Liver (tissue), 9 donors: Measurements from ENCODE around the gene ZNG1A. TPM values are rescaled to one million over a fixed set of nuclear protein-coding genes. Genes with fewer than 3 reads are reported as not detected.
A peak's percentile ranks its signal among the peaks of the same experiment; 100 is the strongest.

Source experiments
- DNase-seq: peaks from one replicate; pipeline ENCODE4 v3.0.0-alpha.2; 2017; ENCODE audit warnings: low spot score
- H3K27ac ChIP-seq, 2 donors: one replicate each; pipeline ENCODE4 v1.7.0; 2013; ENCODE audit warnings: inconsistent platforms in 2 of 2, low read length in 2 of 2, control low read depth in 1 of 2, low read depth in 1 of 2, mild to moderate bottlenecking in 1 of 2
- H3K27me3 ChIP-seq, 4 donors: one replicate each; pipeline versions ENCODE4 v1.6.1 to v1.7.0; 2013; ENCODE audit warnings: low read length in 3 of 4, inconsistent platforms in 1 of 4, mild to moderate bottlenecking in 1 of 4, moderate library complexity in 1 of 4; ENCODE audit not compliant: control insufficient read depth in 4 of 4, insufficient read depth in 4 of 4
- H3K36me3 ChIP-seq, 4 donors: one replicate each; pipeline versions ENCODE4 v1.6.1 to v1.7.0; 2013; ENCODE audit warnings: low read length in 3 of 4, mild to moderate bottlenecking in 3 of 4, low read depth in 1 of 4, moderate library complexity in 1 of 4; ENCODE audit not compliant: control insufficient read depth in 4 of 4, insufficient read depth in 3 of 4
- H3K4me1 ChIP-seq, 4 donors: one replicate each; pipeline versions ENCODE4 v1.6.1 to v1.7.0; 2013; ENCODE audit warnings: low read length in 3 of 4, mild to moderate bottlenecking in 3 of 4, moderate library complexity in 1 of 4; ENCODE audit not compliant: control insufficient read depth in 4 of 4, insufficient read depth in 4 of 4
- H3K4me3 ChIP-seq, 3 donors: one replicate each; pipeline versions ENCODE4 v1.6.1 to v1.7.0; 2013; ENCODE audit warnings: low read length in 3 of 3, control low read depth in 1 of 3, low read depth in 1 of 3, mild to moderate bottlenecking in 1 of 3
- H3K9ac ChIP-seq, 2 donors: one replicate each; pipeline ENCODE4 v1.7.0; 2013; ENCODE audit warnings: low read length in 2 of 2, mild to moderate bottlenecking in 2 of 2, moderate library complexity in 2 of 2, control low read depth in 1 of 2, low read depth in 1 of 2
- H3K9me3 ChIP-seq, 4 donors: one replicate each; pipeline versions ENCODE4 v1.6.1 to v1.7.0; 2013; ENCODE audit warnings: low read length in 3 of 4; ENCODE audit not compliant: control insufficient read depth in 4 of 4
- EGR1 ChIP-seq, 2 donors: IDR thresholded peaks; 2 replicates each; pipeline ENCODE4 v1.6.1; 2016 to 2018; ENCODE audit warnings: antibody characterized with exemption in 2 of 2, low read depth in 2 of 2
- FOXA1 ChIP-seq: IDR thresholded peaks from 2 replicates; pipeline ENCODE4 v1.6.1; 2016; ENCODE audit warnings: antibody characterized with exemption
- FOXA2 ChIP-seq: IDR thresholded peaks from 2 replicates; pipeline ENCODE4 v1.6.1; 2016; ENCODE audit warnings: antibody characterized with exemption
- GABPA ChIP-seq, 2 donors: IDR thresholded peaks in 1 of 2; conservative IDR thresholded peaks in 1 of 2; 2 replicates each; pipeline ENCODE4 v1.6.1; 2016; ENCODE audit warnings: antibody characterized with exemption in 2 of 2, mild to moderate bottlenecking in 1 of 2, moderate library complexity in 1 of 2
- HNF4A ChIP-seq, 2 donors: conservative IDR thresholded peaks; 2 replicates each; pipeline ENCODE4 v1.6.1; 2016; ENCODE audit warnings: antibody characterized with exemption in 2 of 2, mild to moderate bottlenecking in 2 of 2
- HNF4G ChIP-seq: IDR thresholded peaks from 2 replicates; pipeline ENCODE4 v1.6.1; 2016; ENCODE audit warnings: antibody characterized with exemption
- JUND ChIP-seq, 2 donors: IDR thresholded peaks; 2 replicates each; pipeline ENCODE4 v1.6.1; 2016; ENCODE audit warnings: antibody characterized with exemption in 2 of 2
- NR2F2 ChIP-seq: IDR thresholded peaks from 2 replicates; pipeline ENCODE4 v1.6.1; 2016; ENCODE audit warnings: antibody characterized with exemption
- RAD21 ChIP-seq, 2 donors: IDR thresholded peaks; 2 replicates each; pipeline ENCODE4 v1.6.1; 2016; ENCODE audit warnings: antibody characterized with exemption in 2 of 2, mild to moderate bottlenecking in 2 of 2
- RXRA ChIP-seq, 2 donors: IDR thresholded peaks; 2 replicates each; pipeline ENCODE4 v1.6.1; 2017 to 2018; ENCODE audit warnings: antibody characterized with exemption in 2 of 2, mild to moderate bottlenecking in 1 of 2
- SP1 ChIP-seq: IDR thresholded peaks from 2 replicates; pipeline ENCODE4 v1.6.1; 2018; ENCODE audit warnings: antibody characterized with exemption, mild to moderate bottlenecking
- TAF1 ChIP-seq: conservative IDR thresholded peaks from 2 replicates; pipeline ENCODE4 v1.6.1; 2016; ENCODE audit warnings: antibody characterized with exemption, mild to moderate bottlenecking
- YY1 ChIP-seq: IDR thresholded peaks from 2 replicates; pipeline ENCODE4 v1.6.1; 2016; ENCODE audit warnings: antibody characterized with exemption, mild to moderate bottlenecking
- WGBS: extraction: QIAGEN DNeasy Blood & Tissue Kit; methylation state at CpG from one replicate; pipeline ENCODE4 v1.1.7; 2013; 5-methylcytosine and 5-hydroxymethylcytosine counted together
- polyA plus RNA-seq, 2 donors: library from polyadenylated mRNA; stranded (reverse) in 1 of 2; unstranded in 1 of 2; fragments of 200-250 nt in 1 of 2; fragments of >200 nt in 1 of 2; fragmentation: Nextera tagmentation in 1 of 2; extraction: Ambion mirVana in 1 of 2; gene quantifications; one replicate each; pipeline versions ENCODE4 v1.2.1 to v1.2.3, GENCODE V29; 2013 to 2015
- total RNA-seq, 2 donors: library from RNA; depleted of rRNA; stranded (reverse); fragments of >200 nt; gene quantifications; one replicate each; pipeline ENCODE4 v1.2.3, GENCODE V29; 2014
- TF ChIP-seq, protein P1 (sequence below): IDR thresholded peaks from 2 replicates; pipeline ENCODE4 v1.6.1; 2016; ENCODE audit warnings: antibody characterized with exemption
- TF ChIP-seq, protein P2 (sequence below): IDR thresholded peaks from 2 replicates; pipeline ENCODE4 v1.6.1; 2016; ENCODE audit warnings: antibody characterized with exemption
- TF ChIP-seq, protein P3 (sequence below): IDR thresholded peaks from 2 replicates; pipeline ENCODE4 v1.6.1; 2016; ENCODE audit warnings: antibody characterized with exemption
- TF ChIP-seq, protein P4 (sequence below): IDR thresholded peaks from 2 replicates; pipeline ENCODE4 v1.6.1; 2016; ENCODE audit warnings: antibody characterized with exemption, mild to moderate bottlenecking
- donor health status: healthy.
- donor health status: healthy.
- donor health status: healthy.
- donor health status: healthy.
- donor health status: healthy.

The ZNG1A gene
- total and polyA plus RNA-seq, 4 donors, result 11.1 to 46.8 (median 20.8) TPM

DNA sequence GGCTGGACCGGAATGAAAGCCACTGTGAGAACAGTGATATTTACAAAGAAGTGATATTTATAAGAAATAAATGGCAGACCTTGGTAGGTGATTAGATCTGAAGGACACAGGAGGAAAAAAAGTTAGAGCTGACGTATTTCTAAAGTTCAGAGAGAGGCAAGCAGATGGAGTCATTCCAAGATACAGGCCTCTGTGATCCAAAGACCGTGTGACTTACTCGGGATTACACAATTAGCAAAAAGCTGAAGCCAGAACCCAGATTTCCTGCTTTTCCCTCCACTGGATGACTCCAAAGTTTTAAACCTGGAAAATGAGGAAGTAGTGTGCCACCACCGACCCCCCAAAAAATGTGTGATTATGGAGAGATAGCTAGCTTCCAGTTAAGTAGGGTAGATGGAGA is 32.7 kb upstream of the ZNG1A start:
- TF ChIP-seq, protein P1, sequence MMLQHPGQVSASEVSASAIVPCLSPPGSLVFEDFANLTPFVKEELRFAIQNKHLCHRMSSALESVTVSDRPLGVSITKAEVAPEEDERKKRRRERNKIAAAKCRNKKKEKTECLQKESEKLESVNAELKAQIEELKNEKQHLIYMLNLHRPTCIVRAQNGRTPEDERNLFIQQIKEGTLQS, result no peak
- peak in 1 of 2 donors; percentile 29 for TF ChIP-seq JUND (IDR thresholded peaks at IDR 0.05)
- no peak for TF ChIP-seq HNF4G
- no peak for TF ChIP-seq FOXA2
- no peak for TF ChIP-seq SP1
- TF ChIP-seq YY1, result no peak
- no peak for TF ChIP-seq EGR1 (IDR thresholded peaks at IDR 0.05; ENCODE audit: low read depth in 2 of 2)
- TF ChIP-seq GABPA (IDR thresholded peaks at IDR 0.05 in 1 of 2, conservative IDR thresholded peaks at IDR 0.05 in 1 of 2), result no peak
- peak in 1 of 2 donors; percentile 36 for TF ChIP-seq HNF4A (conservative IDR thresholded peaks at IDR 0.05)
- no peak for TF ChIP-seq TAF1
- TF ChIP-seq NR2F2, result no peak
- TF ChIP-seq RXRA (IDR thresholded peaks at IDR 0.05), result peak in 1 of 2 donors; percentile 55
- TF ChIP-seq, protein P2, sequence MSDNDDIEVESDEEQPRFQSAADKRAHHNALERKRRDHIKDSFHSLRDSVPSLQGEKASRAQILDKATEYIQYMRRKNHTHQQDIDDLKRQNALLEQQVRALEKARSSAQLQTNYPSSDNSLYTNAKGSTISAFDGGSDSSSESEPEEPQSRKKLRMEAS, result no peak
- no peak for TF ChIP-seq FOXA1
- TF ChIP-seq RAD21 (IDR thresholded peaks at IDR 0.05), result no peak
- TF ChIP-seq, protein P3, sequence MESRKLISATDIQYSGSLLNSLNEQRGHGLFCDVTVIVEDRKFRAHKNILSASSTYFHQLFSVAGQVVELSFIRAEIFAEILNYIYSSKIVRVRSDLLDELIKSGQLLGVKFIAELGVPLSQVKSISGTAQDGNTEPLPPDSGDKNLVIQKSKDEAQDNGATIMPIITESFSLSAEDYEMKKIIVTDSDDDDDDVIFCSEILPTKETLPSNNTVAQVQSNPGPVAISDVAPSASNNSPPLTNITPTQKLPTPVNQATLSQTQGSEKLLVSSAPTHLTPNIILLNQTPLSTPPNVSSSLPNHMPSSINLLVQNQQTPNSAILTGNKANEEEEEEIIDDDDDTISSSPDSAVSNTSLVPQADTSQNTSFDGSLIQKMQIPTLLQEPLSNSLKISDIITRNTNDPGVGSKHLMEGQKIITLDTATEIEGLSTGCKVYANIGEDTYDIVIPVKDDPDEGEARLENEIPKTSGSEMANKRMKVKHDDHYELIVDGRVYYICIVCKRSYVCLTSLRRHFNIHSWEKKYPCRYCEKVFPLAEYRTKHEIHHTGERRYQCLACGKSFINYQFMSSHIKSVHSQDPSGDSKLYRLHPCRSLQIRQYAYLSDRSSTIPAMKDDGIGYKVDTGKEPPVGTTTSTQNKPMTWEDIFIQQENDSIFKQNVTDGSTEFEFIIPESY, result no peak
- TF ChIP-seq, protein P4, sequence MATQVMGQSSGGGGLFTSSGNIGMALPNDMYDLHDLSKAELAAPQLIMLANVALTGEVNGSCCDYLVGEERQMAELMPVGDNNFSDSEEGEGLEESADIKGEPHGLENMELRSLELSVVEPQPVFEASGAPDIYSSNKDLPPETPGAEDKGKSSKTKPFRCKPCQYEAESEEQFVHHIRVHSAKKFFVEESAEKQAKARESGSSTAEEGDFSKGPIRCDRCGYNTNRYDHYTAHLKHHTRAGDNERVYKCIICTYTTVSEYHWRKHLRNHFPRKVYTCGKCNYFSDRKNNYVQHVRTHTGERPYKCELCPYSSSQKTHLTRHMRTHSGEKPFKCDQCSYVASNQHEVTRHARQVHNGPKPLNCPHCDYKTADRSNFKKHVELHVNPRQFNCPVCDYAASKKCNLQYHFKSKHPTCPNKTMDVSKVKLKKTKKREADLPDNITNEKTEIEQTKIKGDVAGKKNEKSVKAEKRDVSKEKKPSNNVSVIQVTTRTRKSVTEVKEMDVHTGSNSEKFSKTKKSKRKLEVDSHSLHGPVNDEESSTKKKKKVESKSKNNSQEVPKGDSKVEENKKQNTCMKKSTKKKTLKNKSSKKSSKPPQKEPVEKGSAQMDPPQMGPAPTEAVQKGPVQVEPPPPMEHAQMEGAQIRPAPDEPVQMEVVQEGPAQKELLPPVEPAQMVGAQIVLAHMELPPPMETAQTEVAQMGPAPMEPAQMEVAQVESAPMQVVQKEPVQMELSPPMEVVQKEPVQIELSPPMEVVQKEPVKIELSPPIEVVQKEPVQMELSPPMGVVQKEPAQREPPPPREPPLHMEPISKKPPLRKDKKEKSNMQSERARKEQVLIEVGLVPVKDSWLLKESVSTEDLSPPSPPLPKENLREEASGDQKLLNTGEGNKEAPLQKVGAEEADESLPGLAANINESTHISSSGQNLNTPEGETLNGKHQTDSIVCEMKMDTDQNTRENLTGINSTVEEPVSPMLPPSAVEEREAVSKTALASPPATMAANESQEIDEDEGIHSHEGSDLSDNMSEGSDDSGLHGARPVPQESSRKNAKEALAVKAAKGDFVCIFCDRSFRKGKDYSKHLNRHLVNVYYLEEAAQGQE, result no peak
- Histone ChIP-seq H3K9me3 (no peaks in the 10 kb centered on the region), H3K9ac (no peak overlapping the region), H3K4me3 (no peak overlapping the region), H3K27me3 (peaks cover 0 to 2% (median 0%) of the 10 kb centered on the region in 4 donors), H3K36me3 (no peaks in the 10 kb centered on the region), H3K27ac (no peak overlapping the region), H3K4me1 (peaks cover 0 to 10% (median 4%) of the 10 kb centered on the region in 4 donors)
- WGBS, result 25% methylated on average over 5 of the region's 5 CpGs
- DNase-seq, result no peak

DNA sequence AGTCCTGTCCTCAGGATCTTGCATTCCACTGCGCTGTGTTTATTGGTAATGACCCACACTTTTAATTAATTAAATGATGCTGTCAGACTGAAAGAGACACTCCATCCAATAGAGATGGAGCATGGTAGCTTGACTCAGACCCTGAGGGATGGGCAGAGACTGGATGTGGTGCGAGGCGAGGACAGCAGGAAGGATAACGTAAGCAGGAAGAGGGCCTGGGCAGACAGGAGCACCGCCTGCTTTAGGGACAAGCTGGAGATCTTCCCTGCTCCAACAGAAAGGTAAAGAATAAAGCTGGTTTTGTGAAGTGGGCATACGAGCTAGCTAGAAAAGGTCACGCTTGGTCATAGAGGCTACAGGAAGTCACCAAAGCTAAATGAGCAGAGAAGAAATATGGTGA is 32.2 kb upstream of the ZNG1A start:
- WGBS, result 85% methylated on average over 7 of the region's 7 CpGs
- H3K9me3 ChIP-seq, result no peaks in the 10 kb centered on the region
- H3K27ac ChIP-seq, result no peak overlapping the region
- H3K4me3 ChIP-seq, result no peak overlapping the region
- DNase-seq, result no peak
- H3K9ac ChIP-seq, result no peak overlapping the region
- no peaks in the 10 kb centered on the region for H3K36me3 ChIP-seq
- peaks cover 0 to 10% (median 4%) of the 10 kb centered on the region in 4 donors for H3K4me1 ChIP-seq
- TF ChIP-seq YY1 (no peak), FOXA2 (no peak), GABPA (IDR thresholded peaks at IDR 0.05 in 1 of 2, conservative IDR thresholded peaks at IDR 0.05 in 1 of 2) (no peak), HNF4A (conservative IDR thresholded peaks at IDR 0.05) (no peak), SP1 (no peak), RXRA (IDR thresholded peaks at IDR 0.05) (no peak), HNF4G (no peak), RAD21 (IDR thresholded peaks at IDR 0.05) (no peak), TAF1 (no peak)
- TF ChIP-seq, protein P4, result no peak
- TF ChIP-seq, protein P1, result no peak
- TF ChIP-seq, protein P2, result no peak
- peaks cover 0 to 2% (median 0%) of the 10 kb centered on the region in 4 donors for H3K27me3 ChIP-seq
